ENCODE results near the gene MLKL. TPM values are rescaled to one million over a fixed set of nuclear protein-coding genes. Genes with fewer than 3 reads are reported as not detected.

Gene MLKL
- total RNA-seq, 4 donors from 2014 or later: 1.9 to 4.8 (median 3.8) TPM

GRCh38 chr16:74652249-74652648, 48.4 kb downstream of the MLKL start:
- DNase-seq (ENCODE audit: low spot score in 2 of 2): no peak
- no peak for TF ChIP-seq POLR2A (IDR thresholded peaks at IDR 0.05)
- H3K4me3 ChIP-seq (ENCODE audit: low read depth, poor library complexity, severe bottlenecking): no peak overlapping the region
- intact Hi-C loops (cut with DNase I; ENCODE audit: low total_unique reads): no loop called here
- 38 to 61% methylated on average over 1 of the region's 1 CpG for WGBS, 2 donors

GRCh38 chr16:74651841-74652240, 48.8 kb downstream of the MLKL start:
- intact Hi-C loops (cut with DNase I; ENCODE audit: low total_unique reads): no loop called here
- H3K4me3 ChIP-seq (ENCODE audit: low read depth, poor library complexity, severe bottlenecking): no peak overlapping the region
- no peak for DNase-seq (ENCODE audit: low spot score in 2 of 2)
- 73 to 82% methylated on average over 2 of the region's 2 CpGs for WGBS, 2 donors
- TF ChIP-seq POLR2A (IDR thresholded peaks at IDR 0.05) (no peak), CTCF (IDR thresholded peaks at IDR 0.05) (no peak)

GRCh38 chr16:74650966-74651567, 49.6 kb downstream of the MLKL start:
- no peak for TF ChIP-seq CTCF (IDR thresholded peaks at IDR 0.05)
- TF ChIP-seq POLR2A (IDR thresholded peaks at IDR 0.05): no peak
- intact Hi-C loops (cut with DNase I; ENCODE audit: low total_unique reads): no loop called here
- WGBS, 2 donors: 85 to 90% methylated on average over 6 of the region's 6 CpGs
- DNase-seq (ENCODE audit: low spot score in 2 of 2): no peak
- H3K4me3 ChIP-seq (ENCODE audit: low read depth, poor library complexity, severe bottlenecking): no peak overlapping the region

GRCh38 chr16:74649839-74650504, 50.7 kb downstream of the MLKL start:
- TF ChIP-seq POLR2A (IDR thresholded peaks at IDR 0.05) (no peak), CTCF (IDR thresholded peaks at IDR 0.05) (no peak)
- H3K4me3 ChIP-seq (ENCODE audit: low read depth, poor library complexity, severe bottlenecking): no peak overlapping the region
- 61 to 69% methylated on average over 1 of the region's 1 CpG for WGBS, 2 donors
- DNase-seq (ENCODE audit: low spot score in 2 of 2): no peak
- intact Hi-C loops (cut with DNase I; ENCODE audit: low total_unique reads): no loop called here

- DNase-seq (ENCODE audit: low spot score in 2 of 2): no peak
- intact Hi-C loops (cut with DNase I; ENCODE audit: low total_unique reads): no loop called here
- TF ChIP-seq POLR2A (IDR thresholded peaks at IDR 0.05) (no peak), CTCF (IDR thresholded peaks at IDR 0.05) (no peak)
- H3K4me3 ChIP-seq (ENCODE audit: low read depth, poor library complexity, severe bottlenecking): no peak overlapping the region
- WGBS, 2 donors: 96 to 98% methylated on average over 8 of the region's 8 CpGs
These were observed 58.7 kb downstream of the MLKL start for GRCh38 chr16:74641969-74642368.

GRCh38 chr16:74637742-74638453, 62.8 kb downstream of the MLKL start:
- no peak overlapping the region for H3K4me3 ChIP-seq (ENCODE audit: low read depth, poor library complexity, severe bottlenecking)
- TF ChIP-seq CTCF (IDR thresholded peaks at IDR 0.05) (no peak), POLR2A (IDR thresholded peaks at IDR 0.05) (no peak)
- DNase-seq (ENCODE audit: low spot score in 2 of 2): no peak
- intact Hi-C loops (cut with DNase I; ENCODE audit: low total_unique reads): no loop called here
- 78 to 81% methylated on average over 7 of the region's 7 CpGs for WGBS, 2 donors

Data from lower leg skin (tissue), 4 donors.